Nephron (organoid): ENCODE measurements around the gene MATN3.
A peak's percentile ranks its signal among the peaks of the same experiment; 100 is the strongest.
"Not testable (repeated sequence)": the region's sequence is repeated elsewhere in the genome, so short reads cannot be mapped to it uniquely, and the experiment has no call there.

Experiments used
- H3K27ac Mint-ChIP-seq, 3 experiments: 2 replicates each; pipeline ENCODE4 v1.8.0; 2020; ENCODE audit warnings: mixed read lengths in 3 of 3, mild to moderate bottlenecking in 2 of 3, moderate library complexity in 1 of 3
- H3K27me3 Mint-ChIP-seq: 2 replicates; pipeline ENCODE4 v1.8.0; 2021; ENCODE audit warnings: low read depth, mild to moderate bottlenecking, moderate library complexity, mixed read lengths
- H3K36me3 Mint-ChIP-seq: 2 replicates; pipeline ENCODE4 v1.8.0; 2020; ENCODE audit warnings: low read depth, mixed read lengths
- H3K4me1 Mint-ChIP-seq: 2 replicates; pipeline ENCODE4 v1.8.0; 2020; ENCODE audit warnings: mixed read lengths
- H3K4me3 Mint-ChIP-seq, 3 experiments: 2 replicates each; pipeline ENCODE4 v1.8.0; 2020; ENCODE audit warnings: mild to moderate bottlenecking in 3 of 3, mixed read lengths in 3 of 3, moderate library complexity in 2 of 3
- H3K9me3 Mint-ChIP-seq: 2 replicates; pipeline ENCODE4 v1.8.0; 2020; ENCODE audit warnings: mixed read lengths
- TF ChIP-seq, protein P1 (sequence below), 3 experiments: fragments of 200-600 bp; sonication (generic); IDR thresholded peaks; one replicate each; pipeline ENCODE4 v1.5.0; 2021; ENCODE audit warnings: antibody characterized with exemption in 3 of 3; ENCODE audit not compliant: unreplicated experiment in 3 of 3

The MATN3 gene

DNA sequence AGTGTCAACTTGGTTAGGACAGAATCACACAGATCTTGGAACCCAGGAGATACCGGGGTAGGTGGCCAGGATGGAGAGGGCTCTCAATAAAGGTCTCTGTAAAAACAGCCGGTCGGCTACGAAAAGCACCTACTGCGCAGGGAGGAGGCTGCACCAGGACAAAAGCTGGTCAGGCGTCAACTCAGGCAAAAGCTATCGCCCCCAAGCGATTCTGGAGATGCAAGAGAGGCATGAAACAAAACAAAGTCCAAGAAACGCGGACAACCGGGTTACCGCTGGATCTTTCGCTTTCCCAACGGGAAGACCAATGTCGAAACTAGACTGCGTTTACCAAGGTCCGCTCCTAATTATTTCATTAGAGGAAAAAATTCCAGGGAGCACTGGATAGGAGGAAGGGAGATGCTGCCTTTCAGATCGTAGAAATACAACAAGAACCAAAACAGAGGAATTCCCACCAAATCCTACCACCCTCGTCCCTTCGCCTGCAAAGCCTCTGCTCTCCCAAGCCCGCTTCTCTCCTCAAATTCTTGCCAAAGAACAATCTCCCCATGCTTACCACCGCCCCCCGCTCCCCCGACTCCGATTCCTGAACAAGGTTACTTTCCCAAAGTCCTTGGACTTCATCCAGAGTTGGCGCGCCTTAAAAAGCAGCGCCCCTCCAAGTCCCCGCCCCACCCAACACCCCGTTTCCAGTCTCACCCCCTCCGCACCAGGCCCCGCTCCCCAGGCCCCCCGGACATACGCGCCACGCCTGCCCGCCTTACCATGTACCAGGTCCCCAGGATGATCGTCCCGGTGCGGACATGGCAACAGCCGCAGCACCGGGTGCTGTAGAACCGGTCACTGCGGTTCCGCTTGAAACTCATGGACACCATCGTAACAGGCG is 38.4 kb upstream of the MATN3 start:
- no peaks in the 10 kb centered on the region for H3K27me3 Mint-ChIP-seq
- no peak overlapping the region for H3K4me3 Mint-ChIP-seq
- H3K27ac Mint-ChIP-seq: no peak overlapping the region

DNA sequence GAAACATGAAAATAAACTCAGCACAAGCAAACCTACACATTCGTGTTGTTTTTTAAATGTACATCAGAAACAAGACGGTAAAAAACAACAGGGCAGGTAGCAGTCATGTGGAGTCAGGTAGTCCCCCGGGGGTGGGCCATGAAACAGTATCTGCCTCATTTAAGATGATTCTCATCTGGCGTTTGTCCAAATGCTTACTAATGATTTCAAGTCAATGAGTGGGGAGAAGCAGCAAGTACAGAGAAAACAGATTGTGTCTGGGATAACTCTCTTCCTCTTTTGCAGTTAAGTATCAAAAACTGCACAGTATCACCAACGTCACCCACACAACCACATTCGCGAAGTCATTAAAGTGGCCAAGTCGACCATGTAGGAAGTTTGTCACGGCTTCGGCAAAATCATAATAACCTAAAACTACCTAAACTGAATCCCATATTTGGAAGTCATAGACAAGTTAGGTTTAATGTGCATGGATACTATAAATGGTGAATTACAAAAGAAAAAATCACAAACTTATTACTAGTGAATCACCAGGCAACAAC is 37.7 kb upstream of the MATN3 start:
- H3K27ac Mint-ChIP-seq: no peak overlapping the region
- no peak overlapping the region for H3K4me3 Mint-ChIP-seq
- TF ChIP-seq, protein P1, sequence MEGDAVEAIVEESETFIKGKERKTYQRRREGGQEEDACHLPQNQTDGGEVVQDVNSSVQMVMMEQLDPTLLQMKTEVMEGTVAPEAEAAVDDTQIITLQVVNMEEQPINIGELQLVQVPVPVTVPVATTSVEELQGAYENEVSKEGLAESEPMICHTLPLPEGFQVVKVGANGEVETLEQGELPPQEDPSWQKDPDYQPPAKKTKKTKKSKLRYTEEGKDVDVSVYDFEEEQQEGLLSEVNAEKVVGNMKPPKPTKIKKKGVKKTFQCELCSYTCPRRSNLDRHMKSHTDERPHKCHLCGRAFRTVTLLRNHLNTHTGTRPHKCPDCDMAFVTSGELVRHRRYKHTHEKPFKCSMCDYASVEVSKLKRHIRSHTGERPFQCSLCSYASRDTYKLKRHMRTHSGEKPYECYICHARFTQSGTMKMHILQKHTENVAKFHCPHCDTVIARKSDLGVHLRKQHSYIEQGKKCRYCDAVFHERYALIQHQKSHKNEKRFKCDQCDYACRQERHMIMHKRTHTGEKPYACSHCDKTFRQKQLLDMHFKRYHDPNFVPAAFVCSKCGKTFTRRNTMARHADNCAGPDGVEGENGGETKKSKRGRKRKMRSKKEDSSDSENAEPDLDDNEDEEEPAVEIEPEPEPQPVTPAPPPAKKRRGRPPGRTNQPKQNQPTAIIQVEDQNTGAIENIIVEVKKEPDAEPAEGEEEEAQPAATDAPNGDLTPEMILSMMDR (IDR thresholded peaks at IDR 0.05; ENCODE audit: unreplicated experiment in 3 of 3): no peak
- peaks cover 9% of the 10 kb centered on the region for H3K36me3 Mint-ChIP-seq
- no peaks in the 10 kb centered on the region for H3K27me3 Mint-ChIP-seq
- H3K4me1 Mint-ChIP-seq: peaks cover 21% of the 10 kb centered on the region
- no peaks in the 10 kb centered on the region for H3K9me3 Mint-ChIP-seq

More for the DNA sequence above, 38.4 kb upstream of the MATN3 start:
- H3K9me3 Mint-ChIP-seq: no peaks in the 10 kb centered on the region
- TF ChIP-seq, protein P1 (IDR thresholded peaks at IDR 0.05; ENCODE audit: unreplicated experiment in 3 of 3): no peak
- H3K36me3 Mint-ChIP-seq: peaks cover 5% of the 10 kb centered on the region
- H3K4me1 Mint-ChIP-seq: peaks cover 15% of the 10 kb centered on the region

DNA sequence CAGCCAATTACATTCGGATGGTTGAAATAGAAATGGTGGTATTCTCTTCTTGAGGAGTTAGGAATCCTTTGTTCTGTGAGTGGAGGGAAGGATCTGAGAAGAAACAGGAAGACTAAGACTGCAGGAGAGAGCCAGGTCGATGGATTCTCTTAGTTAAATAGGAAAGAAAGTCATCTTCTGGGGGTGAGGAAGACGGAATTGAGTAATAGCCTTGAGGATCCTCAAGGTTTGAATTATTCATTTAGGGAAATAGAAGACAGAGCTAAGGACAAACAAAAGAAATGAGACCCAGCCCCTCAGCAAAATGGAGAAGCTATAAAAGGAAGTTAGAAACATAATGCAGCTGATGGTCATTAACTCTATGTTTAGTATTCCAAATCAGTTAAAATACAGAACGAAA is 37.2 kb upstream of the MATN3 start:
- H3K36me3 Mint-ChIP-seq: peaks cover 9% of the 10 kb centered on the region
- no peaks in the 10 kb centered on the region for H3K27me3 Mint-ChIP-seq
- no peak overlapping the region for H3K4me3 Mint-ChIP-seq
- no peaks in the 10 kb centered on the region for H3K9me3 Mint-ChIP-seq
- peaks cover 23% of the 10 kb centered on the region for H3K4me1 Mint-ChIP-seq
- H3K27ac Mint-ChIP-seq: no peak overlapping the region
- TF ChIP-seq, protein P1 (IDR thresholded peaks at IDR 0.05; ENCODE audit: unreplicated experiment in 3 of 3): no peak

DNA sequence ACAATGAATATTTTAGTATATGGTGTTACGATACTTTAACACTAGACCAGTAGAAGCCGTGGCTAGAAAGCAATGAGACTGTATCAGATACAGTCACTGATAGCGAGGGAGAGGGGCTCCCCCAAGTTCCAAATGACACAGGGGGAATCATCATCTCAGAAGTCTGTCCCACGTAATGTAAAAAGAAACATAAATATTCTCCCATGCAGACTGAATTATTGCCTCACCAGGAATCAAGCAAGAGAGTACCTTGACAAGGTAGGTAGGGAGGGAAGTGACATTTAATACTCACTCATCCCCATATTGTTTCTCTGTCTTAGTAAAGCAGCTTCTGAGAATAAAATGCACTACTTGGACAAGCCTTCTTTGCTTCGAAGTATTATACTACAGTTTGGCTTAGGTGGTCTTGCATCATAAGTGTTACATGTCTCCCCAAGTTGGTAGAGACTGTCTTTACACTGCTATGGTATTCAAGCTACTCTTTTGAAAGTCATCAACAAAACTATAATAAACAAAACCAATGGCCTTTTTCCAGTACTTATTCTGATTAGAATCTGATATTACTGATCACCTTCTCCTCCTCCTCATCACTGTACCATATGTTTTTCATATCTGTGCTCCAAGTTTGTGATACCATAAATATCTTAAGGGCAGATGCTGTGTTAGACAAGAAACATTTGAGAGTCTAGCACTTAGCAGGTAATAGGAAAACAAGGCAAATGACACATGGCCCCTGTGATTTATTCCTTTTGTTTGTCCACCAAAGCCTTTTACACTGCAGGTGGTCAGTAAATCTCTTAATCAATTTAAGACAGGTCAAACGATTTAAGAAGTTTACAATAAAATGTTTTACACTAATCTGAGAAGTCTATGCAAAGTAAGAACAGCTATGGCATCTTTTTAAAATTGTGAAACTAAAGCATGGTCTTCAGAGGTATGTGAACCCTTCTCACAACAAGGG is 36.3 kb upstream of the MATN3 start:
- no peaks in the 10 kb centered on the region for H3K9me3 Mint-ChIP-seq
- H3K27me3 Mint-ChIP-seq: no peaks in the 10 kb centered on the region
- TF ChIP-seq, protein P1 (IDR thresholded peaks at IDR 0.05; ENCODE audit: unreplicated experiment in 3 of 3): no peak
- H3K4me3 Mint-ChIP-seq: no peak overlapping the region
- H3K4me1 Mint-ChIP-seq: peaks cover 31% of the 10 kb centered on the region
- H3K27ac Mint-ChIP-seq: no peak overlapping the region
- H3K36me3 Mint-ChIP-seq: peaks cover 13% of the 10 kb centered on the region

DNA sequence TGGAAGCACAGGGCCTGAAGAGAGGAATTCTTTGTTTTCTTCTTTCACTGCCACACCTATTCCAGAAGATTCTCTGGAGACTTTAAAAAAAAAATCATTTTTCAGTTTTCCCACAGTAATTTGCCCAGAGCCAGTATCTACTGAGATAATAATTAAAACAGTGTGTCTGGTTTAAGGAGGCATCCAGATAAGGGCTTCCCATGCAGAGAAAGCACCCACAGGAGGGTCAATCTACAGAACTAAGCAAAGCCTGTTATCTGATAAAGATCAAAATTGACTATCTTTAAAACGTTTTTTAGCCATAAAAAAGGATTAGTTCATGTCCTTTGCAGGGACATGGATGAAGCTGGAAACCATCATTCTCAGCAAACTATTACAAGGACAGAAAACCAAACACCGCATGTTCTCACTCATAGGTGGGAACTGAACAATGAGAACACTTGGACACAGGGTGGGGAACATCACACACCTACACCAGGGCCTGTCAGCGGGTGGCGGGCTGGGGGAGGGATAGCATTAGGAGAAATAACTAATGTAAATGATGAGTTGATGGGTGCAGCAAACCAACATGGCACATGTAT is 33.3 kb upstream of the MATN3 start:
- H3K4me1 Mint-ChIP-seq: peaks cover 42% of the 10 kb centered on the region
- not testable (repeated sequence) for H3K9me3 Mint-ChIP-seq, H3K27me3 Mint-ChIP-seq
- H3K27ac Mint-ChIP-seq: peak overlapping the region in 1 of 3 experiments; percentile 18
- peaks cover 27% of the 10 kb centered on the region for H3K36me3 Mint-ChIP-seq
- peak overlapping the region in 1 of 3 experiments; percentile 24 for H3K4me3 Mint-ChIP-seq
